GM12892 (cell line): ENCODE data around the gene CHSY3.

Source experiments
- POLR2A ChIP-seq: IDR thresholded peaks from 2 replicates; pipeline ENCODE4 v1.6.1; 2011; ENCODE audit warnings: low read depth, low read length, control low read depth
- POLR2AphosphoS5 ChIP-seq: IDR thresholded peaks from 2 replicates; pipeline ENCODE4 v1.6.1; 2011; ENCODE audit warnings: low read depth, low read length, control low read depth
- TAF1 ChIP-seq: IDR thresholded peaks from 2 replicates; pipeline ENCODE4 v1.6.1; 2011; ENCODE audit warnings: low read depth, mild to moderate bottlenecking, control low read depth, low read length, borderline replicate concordance

DNA sequence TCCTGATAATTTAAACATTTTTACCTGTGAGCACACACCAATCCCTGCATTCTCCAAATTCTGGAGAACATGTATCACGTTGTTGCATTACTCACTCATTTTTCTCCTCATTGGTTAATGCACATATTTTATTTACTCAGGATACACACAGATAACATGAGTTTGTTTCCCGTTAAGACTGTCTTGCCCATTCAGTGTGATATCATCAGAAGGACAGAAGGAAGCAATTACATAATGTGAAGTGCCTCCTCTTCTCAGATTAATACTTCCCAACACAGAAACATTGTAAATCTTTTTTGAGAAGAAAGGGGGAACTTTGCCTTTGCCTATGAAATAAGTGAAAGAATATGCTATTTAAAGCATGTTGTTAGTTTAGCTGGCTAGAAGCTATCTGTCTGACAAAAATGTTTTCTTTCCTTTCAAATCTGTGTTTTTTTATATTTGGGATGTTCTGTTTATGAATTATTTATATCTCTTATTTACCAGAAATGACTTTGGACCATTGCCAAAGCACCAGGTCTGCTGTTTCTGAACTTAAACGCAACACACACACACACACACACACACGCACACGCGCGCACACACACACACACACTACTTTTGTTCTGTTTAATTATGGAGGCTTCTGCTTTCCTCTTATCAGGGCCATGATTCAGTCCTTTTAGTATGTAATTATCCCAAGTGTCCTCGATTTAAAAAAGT is 186.5 kb downstream of the CHSY3 start:
- no peak for TF ChIP-seq POLR2AphosphoS5
- TF ChIP-seq POLR2A: no peak
- no peak for TF ChIP-seq TAF1
